Heart left ventricle (tissue), 13 donors: ENCODE results near the gene POLR2A.

Source experiments
- CTCF ChIP-seq, 12 donors: fragments of 200-600 bp; sonication (generic) in 4 of 12; IDR thresholded peaks; one replicate each; pipeline versions ENCODE4 v1.5.0 to v1.8.0; 2018 to 2022; ENCODE audit warnings: antibody characterized with exemption in 12 of 12, mild to moderate bottlenecking in 5 of 12
- POLR2A ChIP-seq, 2 donors: fragments of 450-650 bp; IDR thresholded peaks; one replicate each; pipeline ENCODE4 v1.6.1; 2017; ENCODE audit warnings: antibody characterized with exemption in 2 of 2, mild to moderate bottlenecking in 2 of 2, moderate library complexity in 2 of 2
- donor health status: ischemic (EF 13 %, LVEDD 7.1; RV severe dilation, severe dysfunction).
- donor health status: DM: no; HTN: yes; CAD: no.
- donor health status: DM: no; HTN: no; CAD: no.
- donor health status: ischemic (EF 25% LVEDD 6.9; RV normal size, moderate dysfunction).
- donor health status: ischemic (EF 25% LVEDD 5.7; RV mildly dilated, moderate dysfunction).
- donor health status: ischemic (EF 35%, LVEDD 5.7; RV mildly dilated, moderate dysfunction).
- donor health status: nonischemic (EF 11% LVEDD 7.7; RV severe dilation, severe dysfunction).
- donor health status: DM: yes; HTN: yes; CAD: no.
- donor health status: PGD.
- donor health status: ischemic (EF 29% LVEDD 5.4; RV normal size, mild dysfunction).
- donor health status: nonischemic (EF 23%, LVEDD 6.1; RV moderate dilation, normal function).

DNA sequence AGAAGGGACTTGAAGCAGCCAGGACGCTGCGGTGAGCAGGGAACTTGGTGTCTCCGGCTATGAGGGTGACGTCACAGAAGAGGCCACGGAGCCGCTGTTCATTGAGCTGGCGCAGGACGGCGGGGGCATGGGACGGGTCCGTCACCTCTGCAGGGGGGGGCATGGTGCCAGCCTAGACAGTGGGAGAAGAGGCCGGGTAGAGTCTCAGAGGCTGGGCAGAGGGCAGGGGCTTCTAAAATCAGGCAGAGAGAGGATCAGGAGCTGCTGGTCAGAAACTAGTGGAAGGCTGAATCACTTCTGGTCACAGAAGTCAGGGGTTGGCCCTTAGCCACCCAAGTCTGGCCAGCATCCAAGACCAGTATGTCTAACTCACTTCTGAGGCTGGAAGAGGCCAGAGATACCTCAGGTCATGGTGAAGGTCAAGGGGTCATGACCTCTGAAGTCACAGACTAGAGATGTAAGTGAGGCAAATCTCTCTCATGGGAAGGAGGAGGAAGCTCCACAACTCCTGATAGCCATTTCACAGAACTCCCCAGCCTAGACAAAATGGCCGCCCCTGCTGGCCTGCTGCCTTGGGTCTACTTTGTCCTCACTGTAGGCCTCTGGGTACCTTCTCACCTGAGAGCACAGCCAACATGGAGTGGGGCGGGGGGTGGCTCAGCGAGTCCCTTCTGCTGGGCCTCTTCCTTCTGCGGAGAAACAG, 17.4 kb upstream of the POLR2A start:
- TF ChIP-seq CTCF (IDR thresholded peaks at IDR 0.05), result no peak
- TF ChIP-seq POLR2A (IDR thresholded peaks at IDR 0.05), result no peak
